Activated CD4-positive, alpha-beta T cell treated with anti-CD3 and anti-CD28 coated beads for 36 hours (primary cell): ENCODE results near the gene CD151. TPM values are rescaled to one million over a fixed set of nuclear protein-coding genes. Genes with fewer than 3 reads are reported as not detected.

Experiments
- ATAC-seq: fragments of 200-7000 bp; cut with Tn5 transposase; one replicate; pipeline ENCODE4 v1.10.0; 2021; ENCODE audit warnings: mild to moderate bottlenecking, moderate library complexity
- CTCF ChIA-PET: fragments of 350-600 bp; sonication (Branson Sonifier 250); formaldehyde crosslinking; loops from one replicate; lab custom pipeline; 2021; ENCODE audit warnings: antibody characterized with exemption; lab: Charles Lee
- POLR2A ChIA-PET: fragments of 350-600 bp; sonication (Branson Sonifier 250); formaldehyde crosslinking; loops from one replicate; lab custom pipeline; 2021; ENCODE audit warnings: antibody characterized with exemption, inconsistent platforms; lab: Charles Lee
- DNase-seq: peaks from one replicate; pipeline ENCODE4 v3.0.0-alpha.2; 2020
- H3K27ac Mint-ChIP-seq: one replicate; pipeline ENCODE4 v1.8.0; 2021; ENCODE audit warnings: mixed read lengths
- H3K27me3 Mint-ChIP-seq: one replicate; pipeline ENCODE4 v1.8.0; 2021; ENCODE audit warnings: mixed read lengths
- H3K36me3 Mint-ChIP-seq: one replicate; pipeline ENCODE4 v1.8.0; 2021; ENCODE audit warnings: low read depth, mixed read lengths
- H3K4me1 Mint-ChIP-seq: one replicate; pipeline ENCODE4 v1.8.0; 2021; ENCODE audit warnings: mixed read lengths
- H3K4me3 Mint-ChIP-seq: one replicate; pipeline ENCODE4 v1.8.0; 2021; ENCODE audit warnings: mild to moderate bottlenecking, moderate library complexity, mixed read lengths
- H3K9me3 Mint-ChIP-seq: one replicate; pipeline ENCODE4 v1.8.0; 2021; ENCODE audit warnings: low read depth, mixed read lengths
- intact Hi-C, 2 experiments: fragments of 100-400 bp; cut with DNase I in 1 of 2; cut with micrococcal nuclease in 1 of 2; formaldehyde crosslinking; loops; one replicate each; pipeline versions ENCODE4 v1.14.2 to v1.15.1; 2022 to 2024; cut with DNase I, micrococcal nuclease
- total RNA-seq, 2 experiments: library from RNA; stranded (reverse); gene quantifications; one replicate each; pipeline ENCODE4 v1.2.3, GENCODE V29; 2021

CD151 gene
- total RNA-seq, 2 experiments from 2014 or later, result 36.8 to 38.6 TPM

DNA sequence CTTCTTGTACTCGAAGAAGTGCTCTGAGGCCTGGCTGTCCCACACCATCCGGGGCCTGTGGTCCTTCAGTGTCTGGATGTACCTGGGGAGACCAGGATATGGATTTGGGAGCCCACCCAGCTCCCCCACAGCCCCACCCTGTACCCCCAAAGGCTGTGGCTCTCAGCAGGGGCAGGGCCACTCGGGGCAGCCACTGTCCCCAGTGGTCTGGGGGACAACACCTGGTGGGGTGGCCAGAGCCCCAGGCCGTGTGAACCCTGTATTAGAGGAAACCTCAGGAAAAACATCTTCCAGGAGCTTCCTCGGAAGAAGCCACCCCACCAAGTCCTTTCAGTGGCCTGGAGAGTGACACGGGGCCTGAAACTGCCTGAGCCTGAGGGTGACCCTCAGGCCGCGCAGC is 37.7 kb downstream of the CD151 start:
- no peaks in the 10 kb centered on the region for H3K27me3 Mint-ChIP-seq
- H3K27ac Mint-ChIP-seq, result no peak overlapping the region
- peaks cover 8% of the 10 kb centered on the region for H3K36me3 Mint-ChIP-seq
- ChIA-PET POLR2A (no interaction called here), CTCF (interaction anchor here (0.6 kb wide), 1 partner anchor 121 kb away, joined by 3 read pairs; no protein-coding TSS in a partner anchor)
- H3K9me3 Mint-ChIP-seq, result no peaks in the 10 kb centered on the region
- DNase-seq, result no peak
- H3K4me3 Mint-ChIP-seq, result no peak overlapping the region
- intact Hi-C loops, result no loop called here
- ATAC-seq, result no peak
- H3K4me1 Mint-ChIP-seq, result no peaks in the 10 kb centered on the region

DNA sequence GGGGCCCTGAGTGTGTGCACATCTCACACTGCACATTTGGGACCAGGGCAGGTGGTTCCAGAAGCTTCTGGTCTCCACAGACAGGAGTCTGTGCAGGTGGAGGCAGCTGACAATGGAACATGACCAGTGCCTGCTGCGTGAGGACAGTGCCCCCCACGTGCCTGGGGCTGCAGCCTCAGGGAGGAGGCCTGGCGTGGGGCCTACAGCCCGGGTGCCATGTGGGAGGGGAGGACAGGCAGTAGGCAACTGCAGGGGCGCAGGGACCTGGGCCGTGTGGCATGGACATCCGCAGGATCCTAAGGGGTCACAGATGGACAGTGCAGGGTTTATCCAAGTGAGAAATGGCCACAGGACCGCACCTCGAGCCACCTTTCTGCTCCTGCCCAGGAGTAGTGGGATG is 38.7 kb downstream of the CD151 start:
- H3K9me3 Mint-ChIP-seq, result no peaks in the 10 kb centered on the region
- ATAC-seq (no peak), DNase-seq (no peak)
- H3K36me3 Mint-ChIP-seq, result peaks cover 10% of the 10 kb centered on the region
- POLR2A ChIA-PET, result no interaction called here
- no peak overlapping the region for H3K27ac Mint-ChIP-seq
- no peak overlapping the region for H3K4me3 Mint-ChIP-seq
- intact Hi-C loops, result no loop called here
- no peaks in the 10 kb centered on the region for H3K27me3 Mint-ChIP-seq
- H3K4me1 Mint-ChIP-seq, result no peaks in the 10 kb centered on the region
- CTCF ChIA-PET, result no interaction called here

DNA sequence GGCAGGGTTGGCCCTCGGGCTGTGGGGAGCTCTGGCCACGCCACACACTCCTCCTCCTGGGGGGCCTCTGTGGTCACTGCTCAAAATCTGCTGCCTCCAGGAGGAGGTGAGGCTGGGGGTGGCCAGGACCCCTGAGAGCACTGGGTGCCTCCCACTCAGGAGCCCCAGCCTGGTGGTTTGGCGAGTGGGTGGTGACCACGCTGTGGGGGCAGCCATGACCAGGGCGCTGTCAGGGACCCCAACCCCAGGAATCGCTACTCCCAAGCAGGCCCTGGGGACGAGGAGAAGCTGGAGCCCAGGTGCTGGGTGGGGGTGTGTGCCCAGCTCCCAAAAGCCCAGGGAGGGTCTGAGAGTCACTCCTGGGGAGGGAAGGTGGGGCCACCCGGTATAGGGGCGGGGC is 40.0 kb downstream of the CD151 start:
- CTCF ChIA-PET, result no interaction called here
- intact Hi-C loops, result no loop called here
- no peaks in the 10 kb centered on the region for H3K9me3 Mint-ChIP-seq
- no peak for ATAC-seq
- POLR2A ChIA-PET, result no interaction called here
- no peaks in the 10 kb centered on the region for H3K4me1 Mint-ChIP-seq
- peaks cover 16% of the 10 kb centered on the region for H3K36me3 Mint-ChIP-seq
- no peaks in the 10 kb centered on the region for H3K27me3 Mint-ChIP-seq
- no peak for DNase-seq
- no peak overlapping the region for H3K4me3 Mint-ChIP-seq
- no peak overlapping the region for H3K27ac Mint-ChIP-seq

DNA sequence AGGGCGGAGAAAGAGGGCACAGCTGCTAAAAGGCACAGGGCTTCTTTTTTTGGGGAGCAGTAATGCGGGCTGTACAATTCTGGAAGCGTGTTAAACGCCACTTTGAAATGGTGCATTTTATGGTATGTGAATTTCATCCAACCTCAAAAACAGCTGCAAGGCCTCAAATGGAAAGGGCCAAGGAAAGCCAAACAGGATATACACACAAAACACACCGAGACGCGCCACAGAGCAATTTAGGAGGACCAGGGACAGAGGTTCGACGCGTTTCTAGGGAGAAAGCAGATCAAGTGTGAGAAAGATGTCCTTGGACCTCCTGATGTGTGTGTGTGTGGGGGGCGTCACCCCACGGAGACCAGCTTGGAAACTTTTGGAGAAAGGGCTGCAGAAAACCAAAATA is 41.0 kb downstream of the CD151 start:
- H3K4me3 Mint-ChIP-seq, result no peak overlapping the region
- no peak for DNase-seq
- POLR2A ChIA-PET, result no interaction called here
- CTCF ChIA-PET, result no interaction called here
- no peak overlapping the region for H3K27ac Mint-ChIP-seq
- ATAC-seq, result no peak
- no peaks in the 10 kb centered on the region for H3K9me3 Mint-ChIP-seq
- peaks cover 18% of the 10 kb centered on the region for H3K36me3 Mint-ChIP-seq
- H3K27me3 Mint-ChIP-seq, result no peaks in the 10 kb centered on the region
- H3K4me1 Mint-ChIP-seq, result no peaks in the 10 kb centered on the region
- intact Hi-C loops, result no loop called here

DNA sequence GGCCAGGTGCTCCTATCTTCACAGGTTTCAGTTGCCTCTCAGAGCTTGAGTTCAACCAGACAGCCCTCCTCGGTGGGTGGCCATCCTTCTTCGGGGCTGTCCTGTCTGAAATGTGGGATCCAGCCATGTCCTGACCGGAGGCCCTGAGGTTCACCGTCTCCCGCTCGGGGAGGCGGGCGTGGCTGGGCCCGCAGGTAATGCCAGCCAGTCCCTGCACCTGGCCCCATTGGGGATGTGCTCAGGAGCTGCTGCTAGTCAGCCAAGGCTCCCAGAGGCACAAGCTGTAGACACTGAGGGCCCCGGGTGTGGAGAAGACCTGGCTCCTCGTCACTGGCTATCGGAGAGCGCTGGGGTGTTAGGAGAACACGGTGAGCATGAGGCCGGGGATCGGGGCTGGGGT is 42.5 kb downstream of the CD151 start:
- peaks cover 24% of the 10 kb centered on the region for H3K36me3 Mint-ChIP-seq
- ChIA-PET CTCF (no interaction called here), POLR2A (no interaction called here)
- intact Hi-C loops, result no loop called here
- no peaks in the 10 kb centered on the region for H3K9me3 Mint-ChIP-seq
- H3K27ac Mint-ChIP-seq, result no peak overlapping the region
- no peak for ATAC-seq
- H3K27me3 Mint-ChIP-seq, result no peaks in the 10 kb centered on the region
- H3K4me1 Mint-ChIP-seq, result no peaks in the 10 kb centered on the region
- DNase-seq, result no peak
- no peak overlapping the region for H3K4me3 Mint-ChIP-seq

DNA sequence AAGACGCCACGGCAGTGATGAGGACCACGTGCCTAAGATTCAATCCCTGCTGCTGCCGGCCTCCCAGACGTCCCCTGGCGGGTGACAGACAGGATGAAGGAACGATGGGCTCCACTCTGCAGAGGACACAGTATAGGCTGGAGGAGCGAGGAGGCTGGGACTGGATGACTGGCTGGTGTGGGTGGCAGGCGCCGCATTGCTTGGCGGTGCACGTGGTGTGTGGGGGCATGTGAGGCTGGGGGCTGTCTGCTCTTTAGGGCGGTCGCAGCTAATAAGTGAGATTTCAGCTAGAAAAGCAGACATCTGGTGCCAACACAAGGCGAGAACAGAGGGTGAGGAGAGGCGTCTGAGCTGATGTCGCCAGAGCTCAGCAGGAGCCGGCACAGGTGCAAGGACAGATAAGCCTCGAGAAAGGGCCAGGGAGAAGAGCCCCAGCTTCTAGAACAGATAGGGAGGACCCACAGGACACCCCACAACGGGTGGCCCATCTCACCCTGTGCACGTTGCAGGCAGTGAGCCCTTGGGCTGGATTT is 43.1 kb downstream of the CD151 start:
- no peak overlapping the region for H3K4me3 Mint-ChIP-seq
- ChIA-PET CTCF (no interaction called here), POLR2A (interaction anchor here (0.7 kb wide), 1 partner anchor 9 kb away, joined by 3 read pairs; no protein-coding TSS in a partner anchor)
- H3K27ac Mint-ChIP-seq, result no peak overlapping the region
- intact Hi-C loops, result no loop called here
- H3K9me3 Mint-ChIP-seq, result no peaks in the 10 kb centered on the region
- no peak for ATAC-seq
- H3K4me1 Mint-ChIP-seq, result no peaks in the 10 kb centered on the region
- no peak for DNase-seq
- H3K27me3 Mint-ChIP-seq, result no peaks in the 10 kb centered on the region
- H3K36me3 Mint-ChIP-seq, result peaks cover 28% of the 10 kb centered on the region

DNA sequence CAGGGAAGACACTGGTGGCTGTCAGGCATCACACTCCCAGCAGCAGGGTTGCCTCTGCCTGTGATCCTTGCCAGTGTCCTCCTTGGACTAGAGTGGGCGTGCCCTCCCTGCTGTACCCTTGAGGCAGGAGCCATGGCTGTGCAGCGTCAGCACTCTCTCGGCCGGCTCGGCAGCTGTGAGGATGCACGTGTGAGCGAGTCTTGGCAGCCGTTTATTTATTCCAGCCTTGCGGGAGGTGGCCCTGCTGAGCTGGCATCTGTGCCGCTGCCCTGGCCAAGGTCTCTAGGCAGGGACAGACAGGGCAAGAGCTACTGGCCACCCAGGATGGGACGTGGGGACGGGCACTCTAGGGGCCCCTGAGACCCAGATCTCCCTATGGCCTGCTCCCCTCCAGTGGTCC is 43.8 kb downstream of the CD151 start:
- H3K4me3 Mint-ChIP-seq, result no peak overlapping the region
- no peak overlapping the region for H3K27ac Mint-ChIP-seq
- DNase-seq (no peak), ATAC-seq (no peak)
- intact Hi-C loops, result no loop called here
- no peaks in the 10 kb centered on the region for H3K9me3 Mint-ChIP-seq
- peaks cover 29% of the 10 kb centered on the region for H3K36me3 Mint-ChIP-seq
- ChIA-PET POLR2A (interaction anchor here (0.7 kb wide), 1 partner anchor 10 kb away, joined by 3 read pairs; no protein-coding TSS in a partner anchor), CTCF (no interaction called here)
- no peaks in the 10 kb centered on the region for H3K4me1 Mint-ChIP-seq
- no peaks in the 10 kb centered on the region for H3K27me3 Mint-ChIP-seq

DNA sequence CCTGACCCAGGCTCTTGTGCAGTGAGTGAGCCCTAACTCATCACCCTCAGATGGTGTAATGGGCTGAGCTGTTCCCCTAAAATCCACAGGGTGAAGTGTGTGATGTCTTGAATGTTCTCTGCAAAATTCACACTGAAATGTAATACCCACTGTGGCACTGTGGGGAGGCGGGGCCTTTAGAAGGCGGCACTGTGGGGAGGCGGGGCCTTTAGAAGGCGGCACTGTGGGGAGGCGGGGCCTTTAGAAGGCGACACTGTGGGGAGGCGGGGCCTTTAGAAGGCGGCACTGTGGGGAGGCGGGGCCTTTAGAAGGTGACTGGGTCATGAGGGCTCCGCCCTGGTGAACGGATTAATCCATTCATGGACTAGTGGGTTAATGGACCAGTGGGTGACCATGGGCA is 44.8 kb downstream of the CD151 start:
- POLR2A ChIA-PET, result no interaction called here
- H3K27ac Mint-ChIP-seq, result no peak overlapping the region
- H3K9me3 Mint-ChIP-seq, result no peaks in the 10 kb centered on the region
- CTCF ChIA-PET, result no interaction called here
- H3K27me3 Mint-ChIP-seq, result no peaks in the 10 kb centered on the region
- no peaks in the 10 kb centered on the region for H3K4me1 Mint-ChIP-seq
- H3K36me3 Mint-ChIP-seq, result peaks cover 34% of the 10 kb centered on the region
- intact Hi-C loops, result no loop called here
- ATAC-seq, result peak; percentile 57
- H3K4me3 Mint-ChIP-seq, result no peak overlapping the region
- DNase-seq, result peak; percentile 61

DNA sequence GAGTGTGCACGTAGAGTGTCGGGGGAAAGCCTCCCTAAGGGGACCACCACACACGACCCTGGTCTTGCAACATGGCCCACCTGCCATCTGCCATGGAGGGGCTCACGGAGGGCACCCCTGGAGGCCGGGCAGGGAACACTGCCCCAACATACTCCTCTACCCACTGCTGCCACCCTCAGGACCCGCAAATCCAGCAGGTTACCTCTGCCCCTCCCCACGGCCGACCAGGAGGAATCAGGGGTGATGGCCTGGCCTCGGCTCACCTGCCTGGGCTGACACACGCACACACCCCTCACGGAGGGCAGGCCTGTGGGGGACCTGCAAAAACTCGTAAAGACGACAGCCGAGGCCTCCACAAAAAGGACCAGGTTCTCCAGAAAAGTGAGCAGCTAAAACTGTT is 47.7 kb downstream of the CD151 start:
- H3K4me3 Mint-ChIP-seq, result no peak overlapping the region
- no peak for ATAC-seq
- no peak overlapping the region for H3K27ac Mint-ChIP-seq
- CTCF ChIA-PET, result interaction anchor here (0.5 kb wide), 1 partner anchor 127 kb away, joined by 3 read pairs; no protein-coding TSS in a partner anchor
- no peaks in the 10 kb centered on the region for H3K4me1 Mint-ChIP-seq
- intact Hi-C loops, result no loop called here
- H3K9me3 Mint-ChIP-seq, result no peaks in the 10 kb centered on the region
- H3K36me3 Mint-ChIP-seq, result peaks cover 33% of the 10 kb centered on the region
- DNase-seq, result no peak
- H3K27me3 Mint-ChIP-seq, result no peaks in the 10 kb centered on the region
- POLR2A ChIA-PET, result no interaction called here

DNA sequence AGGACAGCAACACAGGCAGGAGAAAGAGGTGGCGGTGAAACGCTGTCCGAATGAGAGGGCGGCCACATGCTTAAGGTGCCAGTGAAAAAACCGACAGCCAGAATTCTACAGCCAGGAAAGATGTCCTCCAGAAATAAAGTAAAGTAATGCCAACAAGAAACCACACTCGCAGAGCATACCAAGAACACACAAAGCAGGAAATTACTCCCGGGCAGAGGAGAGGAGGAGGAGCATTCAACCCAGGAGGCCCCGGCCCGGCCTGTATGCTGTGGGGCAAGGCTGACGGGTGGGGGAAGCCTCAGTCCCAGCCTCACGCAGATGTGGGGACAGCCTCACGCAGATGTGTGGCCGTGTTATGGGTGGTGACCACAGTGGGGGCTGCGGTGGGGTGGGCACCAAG is 49.8 kb downstream of the CD151 start:
- no peak overlapping the region for H3K4me3 Mint-ChIP-seq
- H3K27me3 Mint-ChIP-seq, result no peaks in the 10 kb centered on the region
- H3K4me1 Mint-ChIP-seq, result no peaks in the 10 kb centered on the region
- DNase-seq (no peak), ATAC-seq (no peak)
- CTCF ChIA-PET, result no interaction called here
- no peak overlapping the region for H3K27ac Mint-ChIP-seq
- no peaks in the 10 kb centered on the region for H3K9me3 Mint-ChIP-seq
- H3K36me3 Mint-ChIP-seq, result peaks cover 32% of the 10 kb centered on the region
- POLR2A ChIA-PET, result no interaction called here
- intact Hi-C loops, result no loop called here

DNA sequence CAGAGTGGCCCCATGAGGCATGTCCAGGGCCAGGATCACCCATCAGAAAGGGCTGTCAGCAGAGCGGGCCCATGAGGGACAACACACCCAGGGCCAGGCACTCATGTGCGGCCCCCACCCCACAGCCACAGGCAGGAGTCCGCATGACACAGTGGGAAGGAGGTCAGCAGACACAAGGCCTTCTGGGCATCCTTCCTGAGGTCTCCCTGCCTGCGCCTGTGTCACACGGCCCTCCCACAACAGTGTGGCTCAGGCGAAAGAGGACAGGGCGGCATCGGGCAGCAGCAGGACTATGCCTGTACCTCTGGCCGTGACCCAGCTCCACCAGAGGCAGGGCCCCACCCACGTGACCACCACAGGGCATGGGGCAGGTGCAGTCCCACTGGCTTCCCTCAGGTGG is 50.8 kb downstream of the CD151 start:
- H3K27me3 Mint-ChIP-seq, result no peaks in the 10 kb centered on the region
- H3K4me3 Mint-ChIP-seq, result no peak overlapping the region
- no peaks in the 10 kb centered on the region for H3K9me3 Mint-ChIP-seq
- intact Hi-C loops, result no loop called here
- ChIA-PET POLR2A (no interaction called here), CTCF (no interaction called here)
- peaks cover 29% of the 10 kb centered on the region for H3K36me3 Mint-ChIP-seq
- H3K4me1 Mint-ChIP-seq, result no peaks in the 10 kb centered on the region
- ATAC-seq (no peak), DNase-seq (no peak)
- H3K27ac Mint-ChIP-seq, result no peak overlapping the region

DNA sequence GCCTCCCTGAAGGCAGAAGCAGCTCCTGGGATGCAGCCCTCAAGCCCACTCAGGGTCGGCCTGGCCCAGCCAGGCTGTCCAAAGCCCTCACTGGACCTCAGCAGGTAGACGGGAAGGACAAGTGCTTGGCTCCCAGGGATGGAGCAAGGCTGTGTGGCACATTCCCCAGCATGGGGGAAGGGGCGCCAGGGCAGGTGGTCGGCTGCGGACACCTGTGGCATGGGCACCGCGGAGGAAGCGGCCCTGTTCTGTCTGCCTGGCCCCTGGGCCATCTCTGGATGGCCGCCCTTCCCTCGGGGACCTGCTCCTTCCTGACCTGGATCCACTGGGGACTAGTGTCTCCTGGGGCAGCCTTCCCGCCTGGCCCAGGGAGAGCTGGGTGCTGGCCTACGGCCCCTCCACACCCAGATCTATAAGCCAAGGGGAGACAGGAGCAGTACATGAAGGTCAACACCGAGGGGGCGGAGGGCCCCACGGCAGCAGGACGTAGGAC is 51.9 kb downstream of the CD151 start:
- no peaks in the 10 kb centered on the region for H3K27me3 Mint-ChIP-seq
- no peaks in the 10 kb centered on the region for H3K9me3 Mint-ChIP-seq
- POLR2A ChIA-PET, result no interaction called here
- no peak overlapping the region for H3K4me3 Mint-ChIP-seq
- H3K36me3 Mint-ChIP-seq, result peaks cover 26% of the 10 kb centered on the region
- ATAC-seq (no peak), DNase-seq (no peak)
- H3K27ac Mint-ChIP-seq, result no peak overlapping the region
- CTCF ChIA-PET, result no interaction called here
- no peaks in the 10 kb centered on the region for H3K4me1 Mint-ChIP-seq
- intact Hi-C loops, result no loop called here
